MM.1S (cell line): ENCODE results near the gene FAAP100.

ENCODE experiments used
- DNase-seq: peaks from one replicate; pipeline ENCODE4 v3.0.0-alpha.2; 2015
- H2AFZ ChIP-seq: fragments of 300-600 bp; sonication (generic); 2 replicates; pipeline ENCODE4 v1.6.0; 2016; ENCODE audit warnings: antibody characterized with exemption, low read length
- H3F3A ChIP-seq: fragments of 300-600 bp; sonication (generic); 2 replicates; pipeline ENCODE4 v1.6.1; 2016; ENCODE audit warnings: mild to moderate bottlenecking, antibody characterized with exemption, low read length, moderate library complexity, mixed read lengths; ENCODE audit not compliant: insufficient read depth
- H3K27ac ChIP-seq: fragments of 300-600 bp; sonication (generic); 2 replicates; pipeline ENCODE4 v1.5.1; 2016; ENCODE audit warnings: mild to moderate bottlenecking, low read length
- H3K27me3 ChIP-seq: fragments of 300-600 bp; sonication (generic); replicated peaks from 2 replicates; pipeline ENCODE4 v1.6.0; 2016; ENCODE audit warnings: low read length; ENCODE audit not compliant: insufficient read depth
- H3K36me3 ChIP-seq: fragments of 300-600 bp; sonication (generic); replicated peaks from 2 replicates; pipeline ENCODE4 v1.6.1; 2016; ENCODE audit warnings: mild to moderate bottlenecking, low read length, mixed read lengths; ENCODE audit not compliant: insufficient read depth
- H3K4me1 ChIP-seq: fragments of 300-600 bp; sonication (generic); 2 replicates; pipeline ENCODE4 v1.6.1; 2016; ENCODE audit warnings: low read length, mixed read lengths
- H3K4me2 ChIP-seq: fragments of 300-600 bp; sonication (generic); 2 replicates; pipeline ENCODE4 v1.6.0; 2016; ENCODE audit warnings: low read depth, low read length
- H3K4me3 ChIP-seq: fragments of 300-600 bp; sonication (generic); 2 replicates; pipeline ENCODE4 v1.5.1; 2016; ENCODE audit warnings: low read length, mixed read lengths
- H3K79me2 ChIP-seq: fragments of 300-600 bp; sonication (generic); 2 replicates; pipeline ENCODE4 v1.6.1; 2016; ENCODE audit warnings: mixed run types, low read length, mixed read lengths
- H3K9ac ChIP-seq: fragments of 300-600 bp; sonication (generic); 2 replicates; pipeline ENCODE4 v1.6.1; 2016; ENCODE audit warnings: low read length, mixed read lengths
- H3K9me2 ChIP-seq: fragments of 300-600 bp; sonication (generic); replicated peaks from 2 replicates; pipeline ENCODE4 v1.6.1; 2016; ENCODE audit warnings: mild to moderate bottlenecking, low read length, mixed read lengths; ENCODE audit not compliant: insufficient read depth
- H3K9me3 ChIP-seq: fragments of 300-600 bp; sonication (generic); replicated peaks from 2 replicates; pipeline ENCODE4 v1.6.1; 2016; ENCODE audit warnings: mild to moderate bottlenecking, low read length, mixed read lengths; ENCODE audit not compliant: insufficient read depth
- H4K20me1 ChIP-seq: fragments of 300-600 bp; sonication (generic); 2 replicates; pipeline ENCODE4 v1.6.1; 2016; ENCODE audit warnings: mild to moderate bottlenecking, low read length, moderate library complexity, mixed read lengths; ENCODE audit not compliant: insufficient read depth
- EZH2 ChIP-seq: fragments of 300-600 bp; sonication (generic); optimal IDR thresholded peaks from 2 replicates; pipeline ENCODE3; 2017; ENCODE audit warnings: low read depth, mild to moderate bottlenecking, antibody characterized with exemption, low read length, mixed read lengths
- EZH2phosphoT487 ChIP-seq: fragments of 300-600 bp; sonication (generic); IDR thresholded peaks from 2 replicates; pipeline ENCODE4 v1.6.1; 2018; ENCODE audit warnings: antibody characterized with exemption, low read length
- TF ChIP-seq, protein P1 (sequence below): fragments of 300-600 bp; sonication (generic); IDR thresholded peaks from 2 replicates; pipeline ENCODE4 v1.5.1; 2016; ENCODE audit warnings: antibody characterized with exemption, low read length, mixed read lengths

Gene FAAP100

DNA sequence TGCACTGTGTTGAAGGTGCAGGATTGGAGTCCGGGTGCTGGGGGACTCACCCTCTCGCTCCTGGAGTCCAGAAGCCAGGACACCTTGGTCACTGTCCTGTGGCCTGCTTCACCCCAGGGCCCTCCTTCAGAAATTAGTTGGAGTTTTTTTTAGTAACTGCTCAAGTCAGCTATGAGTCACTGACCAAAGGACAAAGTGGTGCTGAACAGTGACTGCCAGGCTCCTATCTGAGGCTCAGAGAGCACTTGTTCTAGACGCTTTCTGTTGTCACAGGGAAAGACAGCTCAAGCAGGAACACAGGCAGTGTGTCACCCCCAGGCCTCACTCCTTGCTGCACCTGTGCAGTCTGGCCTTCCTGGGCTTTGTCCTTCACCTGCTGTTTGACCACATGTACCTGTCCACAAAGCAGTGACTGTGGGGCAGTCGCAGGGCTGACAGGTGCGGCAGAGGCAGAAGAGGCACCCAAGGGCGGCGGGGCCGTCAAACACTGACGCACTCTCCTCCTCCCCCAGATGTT is 4.1 kb upstream of the FAAP100 start:
- Histone ChIP-seq H3F3A (peaks cover 22% of the 10 kb centered on the region), H3K9me2 (no peaks in the 10 kb centered on the region), H4K20me1 (no peaks in the 10 kb centered on the region), H3K9ac (no peak overlapping the region), H3K27ac (no peak overlapping the region), H3K79me2 (peaks cover 8% of the 10 kb centered on the region), H3K4me1 (peaks cover 12% of the 10 kb centered on the region; the same call in 1 of the 2 replicates), H3K36me3 (no peaks in the 10 kb centered on the region), H3K27me3 (no peaks in the 10 kb centered on the region), H2AFZ (no peak overlapping the region), H3K9me3 (no peaks in the 10 kb centered on the region), H3K4me2 (no peak overlapping the region), H3K4me3 (no peak overlapping the region)
- DNase-seq, result no peak
- TF ChIP-seq EZH2phosphoT487 (no peak), EZH2 (no peak)
- TF ChIP-seq, protein P1, sequence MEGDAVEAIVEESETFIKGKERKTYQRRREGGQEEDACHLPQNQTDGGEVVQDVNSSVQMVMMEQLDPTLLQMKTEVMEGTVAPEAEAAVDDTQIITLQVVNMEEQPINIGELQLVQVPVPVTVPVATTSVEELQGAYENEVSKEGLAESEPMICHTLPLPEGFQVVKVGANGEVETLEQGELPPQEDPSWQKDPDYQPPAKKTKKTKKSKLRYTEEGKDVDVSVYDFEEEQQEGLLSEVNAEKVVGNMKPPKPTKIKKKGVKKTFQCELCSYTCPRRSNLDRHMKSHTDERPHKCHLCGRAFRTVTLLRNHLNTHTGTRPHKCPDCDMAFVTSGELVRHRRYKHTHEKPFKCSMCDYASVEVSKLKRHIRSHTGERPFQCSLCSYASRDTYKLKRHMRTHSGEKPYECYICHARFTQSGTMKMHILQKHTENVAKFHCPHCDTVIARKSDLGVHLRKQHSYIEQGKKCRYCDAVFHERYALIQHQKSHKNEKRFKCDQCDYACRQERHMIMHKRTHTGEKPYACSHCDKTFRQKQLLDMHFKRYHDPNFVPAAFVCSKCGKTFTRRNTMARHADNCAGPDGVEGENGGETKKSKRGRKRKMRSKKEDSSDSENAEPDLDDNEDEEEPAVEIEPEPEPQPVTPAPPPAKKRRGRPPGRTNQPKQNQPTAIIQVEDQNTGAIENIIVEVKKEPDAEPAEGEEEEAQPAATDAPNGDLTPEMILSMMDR, result no peak

DNA sequence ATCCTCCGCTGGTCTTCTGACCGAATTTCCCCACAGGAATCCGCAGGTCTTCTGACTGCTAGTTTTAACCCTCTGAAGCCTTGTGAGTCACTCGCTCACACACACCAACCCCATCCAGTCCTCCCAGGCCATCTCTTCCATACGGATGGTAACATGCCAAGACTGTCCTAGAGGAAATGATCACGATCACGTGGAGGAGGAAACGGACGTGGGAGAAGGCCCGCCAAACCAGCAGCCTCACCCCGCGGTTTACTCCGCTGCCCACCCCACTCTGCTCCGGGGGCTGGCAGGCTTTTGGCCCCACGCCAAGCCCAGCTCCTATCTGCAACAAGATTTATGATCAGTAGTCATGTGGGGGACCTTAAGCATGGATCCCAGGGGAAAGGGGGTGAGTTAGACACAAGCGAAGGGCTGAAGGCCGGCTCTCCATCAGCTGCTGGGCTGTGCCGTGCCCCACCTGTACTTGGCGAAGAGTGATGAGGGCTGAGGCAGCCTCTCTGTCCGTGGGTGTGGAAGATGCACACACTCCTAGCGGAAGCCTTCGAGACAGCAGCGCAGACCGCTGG is 1.5 kb upstream of the FAAP100 start:
- Histone ChIP-seq H3K4me2 (peak overlapping the region; percentile 88), H3K4me1 (peaks cover 16% of the 10 kb centered on the region; the same call in 1 of the 2 replicates), H3F3A (peaks cover 22% of the 10 kb centered on the region), H3K9me3 (no peaks in the 10 kb centered on the region), H3K27ac (peak overlapping the region; percentile 61; the same call in 1 of the 2 replicates), H3K4me3 (peak overlapping the region; percentile 83), H4K20me1 (no peaks in the 10 kb centered on the region), H3K27me3 (no peaks in the 10 kb centered on the region), H3K79me2 (peaks cover 27% of the 10 kb centered on the region), H2AFZ (peak overlapping the region; percentile 42), H3K9ac (peak overlapping the region; percentile 34; the same call in 1 of the 2 replicates), H3K9me2 (no peaks in the 10 kb centered on the region), H3K36me3 (no peaks in the 10 kb centered on the region)
- TF ChIP-seq, protein P1, result 0 out of 2 replicates have a peak, but pooled peaks have one; percentile 2
- no peak for TF ChIP-seq EZH2phosphoT487
- no peak for TF ChIP-seq EZH2
- DNase-seq, result no peak

DNA sequence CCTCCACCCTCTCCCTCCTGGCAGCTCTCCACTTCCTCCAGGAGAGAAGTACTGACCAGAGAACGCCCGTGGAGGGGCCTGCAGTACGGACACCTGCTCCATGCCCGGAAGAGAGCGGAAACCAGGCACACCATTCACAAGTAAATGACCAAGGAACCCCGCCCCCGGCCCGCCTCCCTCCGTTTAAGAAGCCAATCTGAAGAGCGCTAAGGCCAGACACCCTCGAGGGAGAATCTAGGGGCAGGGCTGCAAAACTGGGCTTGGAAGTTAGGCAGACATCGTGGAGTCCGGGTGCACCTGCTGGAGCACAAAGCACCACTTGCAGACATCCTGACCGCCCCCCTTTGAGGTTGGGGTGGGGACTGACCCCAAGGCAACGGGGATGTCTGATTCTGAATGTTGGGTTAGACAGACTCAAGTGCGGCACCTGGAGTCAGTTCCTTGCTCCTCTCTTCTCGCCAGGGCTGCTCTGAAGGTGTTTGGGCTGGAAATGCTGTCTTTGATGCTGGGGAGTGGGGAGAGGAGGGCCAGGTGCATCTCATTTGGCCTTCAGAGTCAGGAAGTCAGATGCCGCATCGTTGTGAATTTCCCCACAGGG is 964 bp upstream of the FAAP100 start:
- Histone ChIP-seq H3K27ac (peak overlapping the region; percentile 61; the same call in 1 of the 2 replicates), H3K9me3 (no peaks in the 10 kb centered on the region), H3K4me3 (peak overlapping the region; percentile 83), H3K4me1 (peaks cover 16% of the 10 kb centered on the region; the same call in 1 of the 2 replicates), H2AFZ (peak overlapping the region; percentile 42), H3K9me2 (no peaks in the 10 kb centered on the region), H3K4me2 (peak overlapping the region; percentile 88), H3K27me3 (no peaks in the 10 kb centered on the region), H3K79me2 (peaks cover 27% of the 10 kb centered on the region), H3K9ac (peak overlapping the region; percentile 67), H3F3A (peaks cover 22% of the 10 kb centered on the region), H4K20me1 (no peaks in the 10 kb centered on the region), H3K36me3 (no peaks in the 10 kb centered on the region)
- peak; percentile 94 for DNase-seq
- no peak for TF ChIP-seq EZH2
- TF ChIP-seq, protein P1, result peak; percentile 37
